IPS-18c (cell line): ENCODE data around the gene SLC43A1.
A peak's percentile ranks its signal among the peaks of the same experiment; 100 is the strongest.
"Not testable (repeated sequence)": the region's sequence is repeated elsewhere in the genome, so short reads cannot be mapped to it uniquely, and the experiment has no call there.

Source experiments
- H3K4me3 ChIP-seq: 2 replicates; pipeline ENCODE4 v1.7.0; 2013; ENCODE audit warnings: low read depth, mild to moderate bottlenecking, low read length, moderate library complexity; ENCODE audit not compliant: insufficient read depth
- H3K9me3 ChIP-seq: one replicate; pipeline ENCODE4 v1.6.1; 2013; ENCODE audit warnings: mild to moderate bottlenecking, low read length, moderate library complexity; ENCODE audit not compliant: control insufficient read depth, insufficient read depth

Gene SLC43A1

DNA sequence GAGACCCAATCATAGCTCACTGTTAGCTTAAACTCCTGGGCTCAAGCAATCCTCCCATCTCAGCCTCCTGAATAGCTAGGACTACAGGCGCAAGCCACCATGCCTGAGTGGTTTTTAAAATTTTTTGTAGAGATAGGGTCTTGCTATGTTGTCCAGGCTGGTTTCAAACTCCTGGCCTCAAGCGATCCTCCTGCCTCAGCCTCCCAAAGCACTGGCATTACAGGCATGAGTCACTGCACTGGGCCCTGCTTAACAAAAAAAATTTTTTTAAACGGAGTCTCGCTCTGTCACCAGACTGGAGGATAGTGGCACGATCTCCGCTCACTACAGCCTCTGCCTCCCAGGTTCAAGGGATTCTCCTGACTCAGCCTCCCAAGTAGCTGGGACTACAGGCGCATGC lies 18.9 kb upstream of the SLC43A1 start:
- not testable (repeated sequence) for H3K9me3 ChIP-seq

GRCh38 chr11:57530596-57531507 lies 15.3 kb upstream of the SLC43A1 start, which contains the start of gene TIMM10:
TSS of gene TIMM10 (minus strand) at chr11:57530754. CDS start at chr11:57530189, 565 bp downstream.
- H3K4me3 ChIP-seq = peak within 1 kb of the TSS; percentile 88
- H3K9me3 ChIP-seq = no peaks in the 10 kb centered on the region

More for the DNA sequence above, 18.9 kb upstream of the SLC43A1 start:
- not testable (repeated sequence) for H3K4me3 ChIP-seq

DNA sequence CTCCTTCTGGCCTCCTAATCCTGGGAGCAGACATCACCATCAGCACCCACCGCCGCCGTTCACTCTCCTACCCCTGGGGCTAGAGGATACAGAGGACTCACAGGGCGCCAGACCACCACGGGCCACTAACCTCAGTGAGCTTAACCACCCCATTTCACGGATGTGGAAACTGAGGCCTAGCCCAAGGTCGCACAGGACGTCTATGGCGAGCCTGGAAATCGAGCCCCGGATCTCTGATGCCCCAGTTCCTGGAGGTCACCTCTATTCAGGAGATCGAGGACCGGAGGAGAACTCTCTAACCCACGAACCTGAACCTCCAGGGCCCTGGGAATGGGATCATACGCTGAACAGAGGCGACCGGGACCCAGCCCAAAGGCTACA lies 14.7 kb upstream of the SLC43A1 start:
- Histone ChIP-seq H3K9me3 (no peaks in the 10 kb centered on the region), H3K4me3 (peak overlapping the region; percentile 88)

DNA sequence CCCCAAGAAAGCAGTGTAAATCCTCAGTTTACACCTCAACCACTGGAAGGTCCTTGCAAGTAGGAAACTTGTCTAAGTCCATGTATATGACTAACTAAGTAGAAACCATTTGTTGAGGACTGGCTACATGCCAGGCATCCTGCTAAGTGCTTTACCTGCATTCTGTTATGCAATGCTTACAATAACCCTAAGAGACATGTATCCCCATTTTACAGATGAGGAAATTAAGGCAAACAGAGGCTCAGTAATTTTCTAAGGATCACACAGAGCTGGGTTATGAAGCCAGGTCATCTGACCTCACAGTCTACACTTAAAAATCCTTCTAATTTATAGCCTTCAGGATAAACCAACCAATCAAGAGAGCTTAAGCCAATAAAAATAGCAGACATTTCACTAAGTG lies 13.5 kb upstream of the SLC43A1 start:
- Histone ChIP-seq H3K4me3 (no peak overlapping the region), H3K9me3 (no peaks in the 10 kb centered on the region)

DNA sequence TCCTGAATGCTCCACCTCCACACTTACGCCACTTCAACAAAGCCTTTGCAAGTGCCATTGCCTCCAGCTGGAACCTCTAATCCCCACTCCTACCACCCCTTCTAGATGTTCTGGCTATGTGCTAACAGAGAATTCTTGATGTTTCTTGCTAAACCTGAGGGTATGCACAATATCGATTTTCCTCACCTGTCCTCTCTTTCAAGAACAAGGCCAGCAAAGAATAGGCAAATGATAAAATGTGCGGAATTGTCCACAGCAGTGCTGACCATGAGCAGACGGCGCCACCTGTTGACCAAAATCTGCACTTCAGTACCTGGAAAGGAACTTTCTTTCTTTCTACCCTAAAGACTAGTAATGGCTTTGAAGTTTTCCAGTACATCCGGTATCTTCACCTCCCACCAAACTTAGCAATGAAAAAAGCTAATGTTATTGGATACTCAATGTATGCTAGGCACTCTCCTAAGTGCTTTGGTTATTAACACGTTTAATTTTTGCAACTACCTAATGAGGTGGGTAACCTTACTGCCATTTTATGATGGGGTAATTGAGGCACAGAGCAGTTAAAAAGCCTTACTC lies 11.6 kb upstream of the SLC43A1 start:
- Histone ChIP-seq H3K9me3 (no peaks in the 10 kb centered on the region), H3K4me3 (no peak overlapping the region)

DNA sequence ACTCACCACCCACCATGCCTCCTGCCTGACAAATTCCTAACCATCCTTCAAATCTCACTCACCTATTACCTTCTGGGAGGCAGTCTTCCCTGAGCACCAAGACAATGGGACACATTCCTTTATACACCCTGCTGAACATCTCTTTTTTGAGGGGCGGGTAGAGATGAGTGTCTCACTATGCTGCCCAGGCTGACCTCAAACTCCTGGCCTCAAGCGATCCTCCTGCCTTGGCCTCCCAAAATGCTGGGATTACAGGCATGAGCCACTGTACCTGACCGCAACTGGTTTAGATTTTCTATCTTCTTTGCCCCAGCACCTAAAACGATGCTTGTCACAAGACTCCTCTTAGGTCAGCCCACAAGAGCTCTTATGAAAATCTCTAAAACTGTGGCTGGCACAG lies 7.9 kb upstream of the SLC43A1 start:
- H3K9me3 ChIP-seq = no peaks in the 10 kb centered on the region
- H3K4me3 ChIP-seq = no peak overlapping the region

- H3K9me3 ChIP-seq = no peaks in the 10 kb centered on the region
- H3K4me3 ChIP-seq = no peak overlapping the region
These were observed 5.6 kb upstream of the SLC43A1 start for GRCh38 chr11:57521116-57521515.

- Histone ChIP-seq H3K4me3 (peak overlapping the region; percentile 78), H3K9me3 (no peaks in the 10 kb centered on the region)
These were observed 550 bp upstream of the SLC43A1 start for GRCh38 chr11:57516061-57516443.

GRCh38 chr11:57514538-57515331 lies 767 bp downstream of the SLC43A1 start:
- peak overlapping the region; percentile 78 for H3K4me3 ChIP-seq
- H3K9me3 ChIP-seq = no peaks in the 10 kb centered on the region

GRCh38 chr11:57513911-57514537 lies 1.5 kb downstream of the SLC43A1 start:
- Histone ChIP-seq H3K9me3 (no peaks in the 10 kb centered on the region), H3K4me3 (peak overlapping the region; percentile 78)

DNA sequence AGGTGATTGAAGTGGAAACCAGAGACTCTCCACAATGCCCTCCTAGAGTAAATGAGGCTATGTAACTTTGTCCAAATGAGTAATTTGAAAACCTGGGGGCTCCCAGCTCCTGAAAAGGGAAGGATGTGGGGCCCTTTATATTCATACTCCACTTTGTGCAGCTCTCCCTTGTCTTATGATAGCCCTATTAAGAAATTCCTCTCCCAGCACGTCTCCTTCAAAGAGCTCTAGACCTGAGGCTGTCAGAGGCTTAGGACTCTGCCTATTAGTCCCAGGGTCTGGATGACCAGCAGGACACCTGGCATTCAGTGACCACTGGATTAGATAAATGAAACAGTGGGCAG lies 2.1 kb downstream of the SLC43A1 start:
- peak overlapping the region; percentile 78 for H3K4me3 ChIP-seq
- H3K9me3 ChIP-seq = no peaks in the 10 kb centered on the region

- H3K4me3 ChIP-seq = no peak overlapping the region
- no peaks in the 10 kb centered on the region for H3K9me3 ChIP-seq
These were observed 2.7 kb downstream of the SLC43A1 start for GRCh38 chr11:57512646-57513451.

DNA sequence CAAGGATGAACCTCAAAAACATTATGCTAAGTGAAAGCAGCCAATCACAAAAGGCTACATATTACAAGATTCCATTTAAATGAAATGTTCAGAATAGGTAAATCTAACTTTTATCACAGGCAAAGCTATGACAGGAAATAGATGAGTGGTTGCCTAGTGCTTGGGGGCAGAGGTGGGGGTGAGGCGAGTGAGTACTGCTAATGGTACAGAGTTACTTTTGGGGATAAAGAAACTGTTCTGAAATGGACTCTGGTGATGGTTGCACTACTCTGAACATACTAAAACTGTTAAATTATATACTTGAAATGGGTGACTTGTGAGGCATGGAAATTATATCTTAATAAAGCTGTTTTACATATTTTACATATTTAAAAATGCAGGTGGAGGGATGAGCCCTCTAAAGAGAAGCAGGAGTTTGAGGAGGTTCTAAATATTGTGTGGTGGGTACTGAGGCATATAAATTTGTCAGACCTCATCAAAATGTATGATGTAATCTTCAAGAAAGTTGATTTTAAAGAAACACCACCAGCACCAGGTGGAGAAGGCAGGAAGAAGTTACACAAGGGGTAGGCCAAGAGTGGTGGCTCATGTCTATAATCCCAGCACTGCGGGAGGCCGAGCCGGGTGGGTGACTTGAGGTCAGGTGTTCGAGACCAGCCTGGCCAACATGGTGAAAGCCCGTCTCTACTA lies 3.6 kb downstream of the SLC43A1 start:
- Histone ChIP-seq H3K4me3 (no peak overlapping the region), H3K9me3 (no peaks in the 10 kb centered on the region)

DNA sequence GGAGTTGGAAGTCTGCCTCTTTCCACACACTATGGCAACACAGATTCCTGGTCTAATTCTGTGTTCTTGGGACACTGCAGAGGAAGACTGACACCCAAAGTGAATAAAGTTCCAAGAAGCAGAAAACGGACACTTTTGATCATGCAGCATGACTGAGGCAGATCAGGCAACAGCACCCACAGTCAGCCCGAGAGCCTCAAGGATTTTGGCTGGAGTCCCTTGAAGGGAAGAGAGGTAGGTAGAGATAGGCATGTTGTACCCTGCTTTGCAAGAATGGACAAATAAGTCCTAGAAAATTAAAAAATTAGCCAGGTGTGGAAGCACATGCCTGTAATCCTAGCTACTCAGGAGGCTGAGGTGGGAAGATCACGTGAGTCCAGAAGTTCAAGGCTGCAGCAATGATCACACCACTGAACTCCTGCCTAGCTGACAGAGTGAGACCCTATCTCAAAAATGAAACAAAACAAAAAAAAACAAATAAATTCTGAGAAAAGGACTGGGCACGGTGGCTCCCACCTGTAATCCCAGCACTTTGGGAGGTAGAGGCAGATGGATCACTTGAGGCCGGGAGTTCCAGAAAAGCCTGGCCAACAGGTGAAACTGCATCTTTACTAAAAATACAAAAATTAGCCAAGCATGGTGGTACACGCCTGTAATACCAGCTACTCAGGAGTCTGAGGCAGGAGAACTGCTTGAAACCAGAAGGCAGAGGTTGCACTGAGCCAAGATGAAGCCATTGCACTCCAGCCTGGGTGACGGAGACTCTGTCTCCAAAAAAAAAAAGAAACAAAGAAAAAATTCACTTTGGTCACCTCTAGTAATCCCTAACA lies 6.9 kb downstream of the SLC43A1 start:
- H3K4me3 ChIP-seq = no peak overlapping the region
- no peaks in the 10 kb centered on the region for H3K9me3 ChIP-seq

GRCh38 chr11:57506522-57506921 lies 9.0 kb downstream of the SLC43A1 start:
- Histone ChIP-seq H3K9me3 (no peaks in the 10 kb centered on the region), H3K4me3 (no peak overlapping the region)
